HG03571 (cell line): ENCODE data around the gene TAS2R5.
"Not testable (repeated sequence)": the region's sequence is repeated elsewhere in the genome, so short reads cannot be mapped to it uniquely, and the experiment has no call there.

ENCODE experiments used
- ATAC-seq: cut with Tn5 transposase; IDR thresholded peaks from one replicate; pipeline ENCODE4 v1.9.1; 2021; ENCODE audit not compliant: unreplicated experiment

The TAS2R5 gene

GRCh38 chr7:141789917-141790316 is at the start of gene TAS2R5:
Gene TAS2R5, plus strand, starts transcription at chr7:141790217. Its CDS starts 145 bp downstream, at chr7:141790362.
- no peak for ATAC-seq

DNA sequence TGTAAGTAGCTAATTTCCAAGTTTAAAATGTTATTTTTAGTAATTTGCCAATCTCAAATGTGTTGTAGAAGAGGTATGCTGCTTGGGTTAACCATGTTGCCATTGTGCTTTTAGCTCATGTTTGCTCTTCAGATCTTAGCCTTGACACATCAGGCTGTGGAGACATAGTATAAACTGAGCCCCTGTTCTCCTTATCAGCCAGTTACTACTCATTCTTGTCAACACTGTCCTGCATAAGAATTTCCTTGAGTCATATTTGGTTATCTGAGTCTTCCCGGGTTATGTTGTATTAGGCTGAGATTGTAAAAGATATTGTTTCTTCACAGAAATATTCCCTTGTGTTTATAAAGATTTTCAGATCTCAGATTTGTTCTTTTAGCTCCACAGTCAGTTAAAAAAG is 47.8 kb upstream of the TAS2R5 start:
- no peak for ATAC-seq

- ATAC-seq, result no peak
These were observed 45.9 kb upstream of the TAS2R5 start for GRCh38 chr7:141744131-141744530.

DNA sequence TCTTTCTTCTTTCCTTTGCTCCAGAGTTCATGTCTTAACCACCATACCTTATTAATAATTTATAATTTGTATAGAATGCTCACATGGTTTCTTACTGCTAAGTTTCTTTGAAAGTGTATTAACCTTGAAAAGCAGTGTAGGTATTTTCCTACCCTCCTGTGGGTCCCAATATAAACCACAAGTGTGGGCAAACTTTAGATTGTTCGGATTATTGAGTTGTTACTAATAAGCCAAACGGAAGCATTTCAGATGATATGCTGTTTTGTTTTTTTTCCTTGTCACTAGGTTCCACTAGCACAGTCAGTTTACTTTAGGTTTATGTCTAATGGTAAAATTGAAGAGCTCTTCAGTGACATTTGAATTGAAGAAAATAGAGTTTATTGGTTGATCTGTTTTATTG is 41.6 kb upstream of the TAS2R5 start:
- no peak for ATAC-seq

- ATAC-seq, result not testable (repeated sequence)
These were observed 38.1 kb upstream of the TAS2R5 start for GRCh38 chr7:141751904-141752303.

- no peak for ATAC-seq
These were observed 37.4 kb upstream of the TAS2R5 start for GRCh38 chr7:141752634-141753033.

GRCh38 chr7:141754939-141755338 is 35.1 kb upstream of the TAS2R5 start:
- ATAC-seq, result no peak

GRCh38 chr7:141763797-141764196 is 26.2 kb upstream of the TAS2R5 start, which contains the start of gene TAS2R3:
Gene TAS2R3, plus strand, starts transcription at chr7:141764097. Its CDS starts 62 bp downstream, at chr7:141764159.
- ATAC-seq, result no peak

GRCh38 chr7:141770083-141770583 is 19.9 kb upstream of the TAS2R5 start:
- not testable (repeated sequence) for ATAC-seq

- no peak for ATAC-seq
These were observed 13.6 kb upstream of the TAS2R5 start, which contains the start of gene TAS2R4 for GRCh38 chr7:141776374-141776773. Gene TAS2R4, plus strand, starts transcription at chr7:141776674. Its CDS starts 1,815 bp downstream, at chr7:141778489.

DNA sequence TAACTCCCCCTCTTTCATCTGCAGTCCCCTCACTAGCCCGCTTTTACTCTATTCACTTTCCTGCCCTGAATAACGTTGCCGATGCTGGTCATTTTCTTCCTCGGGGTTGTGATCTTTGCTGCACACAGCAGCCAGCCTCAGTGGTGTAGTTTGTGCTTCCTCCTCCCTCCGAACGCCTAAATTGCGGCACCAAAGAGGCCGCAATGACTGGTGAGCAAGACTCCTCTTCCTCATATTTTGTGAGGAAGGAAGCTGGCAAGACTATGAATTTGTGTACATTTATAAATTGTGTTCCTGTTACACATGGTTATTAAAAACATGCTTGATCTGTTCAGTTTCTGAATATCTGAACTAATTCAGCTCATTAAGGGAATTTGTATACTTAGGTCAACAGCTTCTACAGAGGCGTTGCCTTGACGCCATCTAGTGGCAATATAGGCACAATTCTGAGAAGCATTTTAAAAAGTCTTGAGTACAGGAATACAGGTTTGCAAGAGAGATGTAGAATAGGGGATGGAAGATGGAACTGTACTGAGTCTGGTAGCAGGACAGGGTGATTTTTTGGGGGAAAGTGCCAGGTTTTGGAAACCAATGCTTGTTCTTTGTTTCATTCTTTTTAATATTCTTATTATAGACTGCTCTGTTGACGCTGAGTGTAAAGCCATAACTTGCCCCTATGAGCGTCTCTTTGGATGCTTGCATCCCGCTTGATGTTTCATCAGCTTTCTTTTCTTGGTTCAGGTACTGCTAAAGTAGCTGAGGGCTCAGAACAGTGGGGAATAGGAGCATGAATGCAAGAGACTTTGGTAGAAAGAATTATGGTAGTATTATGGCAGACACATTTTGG is 4.1 kb upstream of the TAS2R5 start:
- ATAC-seq, result peak; percentile 74

DNA sequence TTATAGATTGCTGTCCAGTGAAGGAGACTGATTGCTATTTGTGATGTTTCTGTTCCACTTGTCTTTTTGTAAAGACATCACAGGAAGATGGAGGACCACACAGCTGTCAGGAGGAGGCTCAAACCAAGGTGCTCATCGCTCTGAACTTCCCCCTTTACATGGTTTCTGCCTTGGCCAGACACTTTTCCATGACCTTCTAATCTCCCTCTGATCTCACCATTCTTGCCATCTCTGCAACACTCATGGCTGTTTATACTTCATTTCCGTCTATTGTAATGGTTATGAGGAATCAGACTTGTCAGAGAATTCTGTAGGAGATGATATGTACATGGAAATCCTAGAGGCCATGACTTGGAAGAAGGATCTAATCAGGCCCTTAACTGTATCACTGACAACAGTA is 1.7 kb upstream of the TAS2R5 start:
- ATAC-seq, result no peak

GRCh38 chr7:141792526-141792925 is 2.5 kb downstream of the TAS2R5 start:
- no peak for ATAC-seq

GRCh38 chr7:141820067-141820466 is 30.1 kb downstream of the TAS2R5 start:
- ATAC-seq, result no peak

GRCh38 chr7:141822432-141822831 is 32.4 kb downstream of the TAS2R5 start:
- not testable (repeated sequence) for ATAC-seq

DNA sequence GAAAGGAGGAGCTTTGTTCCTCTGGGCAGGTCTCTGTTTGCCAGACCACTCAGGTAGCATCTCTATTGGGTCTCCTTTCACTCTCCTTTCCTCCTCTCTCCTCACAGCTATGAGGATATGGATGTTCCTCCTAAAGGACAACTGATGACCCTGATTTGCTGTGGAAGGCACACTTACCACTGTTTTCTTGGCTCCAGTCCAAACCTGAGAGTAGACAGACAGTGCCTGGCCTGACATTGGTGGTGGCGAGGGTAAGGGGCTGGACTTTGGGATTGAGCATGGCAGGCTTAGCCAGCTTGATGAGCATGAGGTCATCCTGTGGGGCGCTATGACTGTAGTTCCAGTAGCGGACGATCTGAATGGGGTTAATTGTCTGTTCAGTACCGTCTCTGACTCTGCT is 47.7 kb downstream of the TAS2R5 start:
- ATAC-seq, result no peak

DNA sequence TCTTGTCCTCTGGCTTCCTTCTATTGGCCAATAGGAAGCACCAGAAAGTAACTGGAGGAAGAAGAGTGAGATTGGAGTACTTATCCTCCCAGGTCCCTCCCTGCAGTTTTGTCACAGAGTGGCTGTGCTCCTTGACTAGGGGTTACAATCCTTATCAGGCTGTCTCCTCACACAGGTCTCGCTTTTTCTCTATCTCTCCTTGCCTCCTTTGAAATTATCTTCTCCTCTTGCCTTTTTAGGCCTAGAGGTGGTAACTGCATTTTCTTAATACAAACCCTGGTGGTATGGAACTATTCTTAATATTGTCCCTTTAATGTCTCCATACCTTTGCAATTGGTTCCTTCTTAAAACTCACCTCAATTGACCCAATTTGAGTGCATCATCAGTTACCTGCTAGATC is 48.6 kb downstream of the TAS2R5 start:
- ATAC-seq, result no peak

- no peak for ATAC-seq
These were observed 49.2 kb downstream of the TAS2R5 start for GRCh38 chr7:141839256-141839655.

DNA sequence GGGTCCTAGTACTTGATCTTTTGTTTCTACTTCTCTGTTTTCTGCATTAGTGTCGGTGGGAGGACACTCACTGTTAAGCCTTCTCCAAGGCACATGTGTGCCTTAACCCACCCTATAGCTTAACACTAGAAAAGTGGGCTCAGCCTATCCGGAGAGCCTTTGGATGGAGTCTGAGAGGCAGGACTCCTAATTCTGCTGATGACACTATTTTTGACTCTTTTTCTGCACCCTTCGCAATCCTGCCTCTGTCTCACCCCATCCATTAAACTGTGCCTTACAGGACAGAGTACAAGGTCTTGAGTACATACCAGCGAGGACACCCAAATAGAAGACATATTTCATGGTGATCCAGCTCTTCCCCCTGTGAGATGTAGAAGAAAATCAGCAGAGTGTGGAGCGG is 50.7 kb downstream of the TAS2R5 start:
- no peak for ATAC-seq
